Fibroblast of skin of back (primary cell): ENCODE results near the gene ABR.

ENCODE experiments used
- DNase-seq: peaks from one replicate; pipeline ENCODE4 v3.0.0-alpha.2; 2013

The ABR gene

DNA sequence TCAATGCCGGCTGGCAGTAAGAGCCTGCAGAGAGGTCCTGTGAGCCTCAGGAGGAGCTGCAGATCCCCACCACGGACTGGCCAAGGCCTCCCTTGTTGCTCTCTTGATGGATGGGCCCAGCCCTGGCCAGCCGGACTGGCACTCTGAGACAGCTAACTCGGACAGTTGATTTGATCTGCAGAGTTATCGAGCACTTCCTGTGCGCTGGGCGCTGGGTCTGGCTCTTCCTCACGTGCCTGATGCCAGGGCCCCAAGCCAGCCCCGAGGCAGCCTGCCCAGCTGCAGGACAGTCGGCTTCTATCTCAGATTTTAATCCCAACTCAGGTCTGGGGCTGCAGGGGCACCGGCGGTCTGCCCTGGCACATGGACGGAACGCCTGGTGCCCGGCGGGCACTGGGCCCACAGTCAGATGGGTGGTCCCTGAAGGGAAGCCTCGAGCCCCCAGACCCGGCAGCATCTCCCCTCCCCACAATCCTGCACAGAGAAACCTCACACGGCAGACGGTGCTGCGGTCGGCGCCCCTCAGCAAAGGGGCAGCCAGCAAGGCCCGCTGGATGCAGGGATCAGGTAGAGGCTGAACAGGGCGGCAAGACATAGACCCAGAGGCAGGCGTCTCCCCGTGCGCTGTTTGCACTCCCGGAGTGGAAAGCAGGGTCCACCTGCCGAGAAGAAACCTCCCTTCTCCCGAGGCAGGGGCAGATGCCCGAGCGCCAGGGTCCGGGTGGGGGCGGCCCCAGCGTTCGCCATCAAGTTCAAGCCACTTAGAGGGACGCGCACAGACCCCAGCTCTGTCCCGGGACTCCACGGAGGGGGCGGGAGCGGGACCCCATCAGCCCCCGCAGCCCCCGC is 148.9 kb downstream of the ABR start:
- no peak for DNase-seq

- no peak for DNase-seq
Measured at GRCh38 chr17:1029922-1030644, 149.7 kb downstream of the ABR start.

GRCh38 chr17:1029196-1029921 is 150.4 kb downstream of the ABR start:
- no peak for DNase-seq

GRCh38 chr17:1027044-1027443 is 152.7 kb downstream of the ABR start:
- DNase-seq: no peak

- DNase-seq: no peak
Measured at GRCh38 chr17:1026599-1026975, 153.2 kb downstream of the ABR start.

GRCh38 chr17:1025733-1026598 is 153.8 kb downstream of the ABR start:
- no peak for DNase-seq

GRCh38 chr17:1024076-1024475 is 155.7 kb downstream of the ABR start:
- DNase-seq: no peak

DNA sequence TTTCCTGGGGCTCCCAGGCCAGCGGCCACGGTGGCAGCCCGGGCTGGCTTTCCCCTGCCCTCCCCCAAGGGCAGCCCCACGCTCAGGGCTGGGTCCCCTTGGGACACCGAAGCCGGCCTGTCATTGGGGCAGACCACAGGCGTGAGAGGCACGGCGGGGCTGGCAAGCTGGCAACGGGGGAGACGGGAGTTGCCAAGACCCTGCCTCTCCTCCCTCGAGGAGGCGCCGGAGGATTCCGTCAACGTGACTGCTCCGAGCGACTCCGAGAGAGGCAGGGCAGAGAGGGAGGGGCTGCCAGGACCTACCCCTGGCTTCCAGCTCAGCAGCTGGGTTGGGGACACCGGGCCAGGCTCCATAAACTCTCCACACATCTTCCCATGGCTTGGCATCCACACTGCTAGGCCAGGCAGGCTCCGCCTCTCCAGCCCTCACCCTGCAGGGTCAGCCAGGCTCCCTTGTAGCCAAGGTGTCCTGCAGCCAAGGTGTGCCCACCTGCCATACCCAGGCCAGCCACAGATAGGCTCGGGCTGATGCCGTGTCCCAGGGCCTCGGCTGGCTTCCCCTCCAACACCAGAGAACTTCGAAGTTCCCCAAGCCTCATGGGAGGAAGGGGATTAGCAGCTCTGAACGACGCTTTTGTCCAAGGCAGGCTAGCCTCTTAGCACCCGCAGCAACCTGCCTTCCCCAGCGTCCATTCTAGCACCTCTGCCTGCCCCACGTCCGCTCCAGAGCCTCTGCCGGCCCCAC is 157.3 kb downstream of the ABR start:
- no peak for DNase-seq

GRCh38 chr17:1021147-1021546 is 158.6 kb downstream of the ABR start:
- DNase-seq: no peak

GRCh38 chr17:1019451-1019850 is 160.3 kb downstream of the ABR start:
- DNase-seq: no peak

DNA sequence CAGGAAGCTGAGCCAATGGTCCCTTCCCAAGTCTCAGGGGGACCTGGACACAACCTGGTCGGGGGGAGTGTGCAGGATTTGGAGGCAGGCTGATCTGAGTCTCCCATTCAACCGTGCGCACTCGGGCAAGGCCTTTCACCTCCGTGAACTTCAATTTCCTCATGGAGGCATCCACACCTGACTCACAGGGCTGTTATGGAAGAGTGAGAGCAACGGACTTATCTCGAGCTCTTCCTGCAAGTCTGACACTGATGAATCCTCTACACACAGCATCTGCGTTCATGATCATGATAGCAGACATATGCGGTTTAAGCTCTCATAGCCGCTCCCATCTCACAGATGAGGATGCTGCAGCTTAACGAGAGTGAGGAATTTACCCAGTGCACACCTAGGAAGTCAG is 161.2 kb downstream of the ABR start:
- no peak for DNase-seq

- DNase-seq: no peak
Measured at GRCh38 chr17:1013729-1014090, 166.1 kb downstream of the ABR start.

- no peak for DNase-seq
Measured at GRCh38 chr17:1012823-1013728, 166.7 kb downstream of the ABR start.

DNA sequence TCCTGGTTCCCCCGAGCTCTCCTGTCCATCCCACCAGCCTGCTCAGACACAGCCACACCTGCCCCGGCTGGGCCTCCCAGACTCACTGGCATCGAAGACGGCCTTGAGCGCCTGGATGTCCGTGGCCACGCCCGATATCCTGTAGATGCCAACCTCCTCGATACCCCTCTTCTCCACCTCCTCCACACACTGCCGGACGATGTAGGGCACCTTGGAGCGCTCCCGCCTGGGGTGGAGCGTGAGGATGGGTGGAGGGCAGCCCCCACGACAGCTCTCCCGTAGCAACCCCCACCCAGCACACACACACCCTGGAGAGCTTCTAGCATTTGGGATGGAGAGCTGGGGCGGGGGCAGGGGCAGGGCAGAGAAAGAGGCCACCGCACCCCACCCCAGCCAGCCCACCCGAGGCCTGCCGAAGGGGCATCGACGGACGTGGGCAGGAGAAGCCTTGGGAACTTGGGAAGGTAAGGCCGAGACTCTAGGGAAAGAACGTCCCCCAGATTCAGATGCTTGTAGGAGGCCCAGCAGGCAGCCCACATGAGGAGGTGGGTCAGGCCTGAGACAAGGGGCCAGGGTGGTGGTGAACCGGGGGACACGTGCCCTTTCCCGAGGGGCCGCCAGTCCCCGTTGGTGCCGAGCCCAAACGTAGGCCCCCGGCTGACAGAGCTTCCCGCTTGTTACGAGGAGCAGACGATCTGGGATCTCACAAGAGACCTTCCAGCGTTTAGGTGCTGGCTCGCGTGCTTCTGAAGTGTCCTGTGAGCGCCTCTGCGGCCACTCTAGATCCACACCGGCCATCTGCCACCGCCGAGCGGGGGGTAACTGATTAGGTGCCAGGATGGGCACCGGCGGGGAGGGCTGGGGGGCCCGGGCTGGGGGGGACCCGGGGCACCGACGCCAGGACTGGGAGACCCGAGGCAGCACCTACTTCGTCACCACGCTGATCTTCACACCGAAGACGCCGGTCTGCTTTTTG is 167.7 kb downstream of the ABR start:
- no peak for DNase-seq

DNA sequence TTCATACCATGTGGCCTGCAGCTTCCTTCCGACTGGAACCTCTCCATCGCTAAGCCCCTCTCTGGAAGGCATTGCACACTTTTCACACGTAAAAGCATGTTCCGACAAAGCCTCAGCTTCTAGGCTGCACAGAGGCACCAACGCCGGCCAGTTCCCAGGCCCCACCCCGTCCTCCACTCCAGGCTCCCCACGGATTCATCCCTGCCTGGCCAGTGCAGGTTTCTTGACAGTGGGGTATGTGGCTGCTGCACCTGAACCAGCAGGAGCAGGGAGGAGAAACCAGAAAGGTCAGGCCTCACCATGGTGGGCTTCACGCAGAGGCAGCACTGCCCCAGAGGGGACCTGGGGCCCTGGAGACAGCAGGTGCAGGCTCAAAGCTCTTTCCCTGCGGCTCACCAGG is 168.6 kb downstream of the ABR start:
- no peak for DNase-seq

GRCh38 chr17:1010586-1010985 is 169.2 kb downstream of the ABR start:
- no peak for DNase-seq

DNA sequence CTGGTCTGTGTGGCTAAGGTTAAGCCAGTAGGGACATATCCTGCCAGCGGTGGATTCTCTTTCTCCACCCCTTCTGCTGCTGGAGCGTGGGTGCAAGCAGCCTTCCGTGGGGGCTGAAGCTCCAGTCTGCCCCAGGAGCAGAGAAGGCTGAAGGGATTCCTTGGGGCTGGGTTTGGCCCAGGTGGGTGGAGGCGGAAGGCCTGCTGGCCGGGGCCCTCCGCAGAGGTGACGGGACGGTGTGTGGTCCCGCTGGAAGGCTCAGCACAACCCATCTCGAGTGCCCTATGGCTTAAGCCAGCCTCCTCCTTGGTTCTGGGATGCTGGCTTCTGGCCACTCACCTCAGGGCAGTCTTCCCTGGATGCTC is 169.7 kb downstream of the ABR start:
- no peak for DNase-seq

- DNase-seq: no peak
Measured at GRCh38 chr17:1009229-1010085, 170.3 kb downstream of the ABR start.
